Measurements from ENCODE around the gene FMNL2. TPM values are rescaled to one million over a fixed set of nuclear protein-coding genes. Genes with fewer than 3 reads are reported as not detected.

The FMNL2 gene
- total RNA-seq, 3 donors from 2014 or later, result 11.5 to 25.4 (median 12.0) TPM

GRCh38 chr2:152602750-152603149 is 267.8 kb downstream of the FMNL2 start:
- Histone ChIP-seq H3K4me1 (ENCODE audit: low read depth) (no peaks in the 10 kb centered on the region), H3K4me3 (no peak overlapping the region), H3K9me3 (no peaks in the 10 kb centered on the region), H3K36me3 (ENCODE audit: low read depth) (no peaks in the 10 kb centered on the region)
- DNase-seq (no peak), ATAC-seq (no peak)
- TF ChIP-seq, protein P1, sequence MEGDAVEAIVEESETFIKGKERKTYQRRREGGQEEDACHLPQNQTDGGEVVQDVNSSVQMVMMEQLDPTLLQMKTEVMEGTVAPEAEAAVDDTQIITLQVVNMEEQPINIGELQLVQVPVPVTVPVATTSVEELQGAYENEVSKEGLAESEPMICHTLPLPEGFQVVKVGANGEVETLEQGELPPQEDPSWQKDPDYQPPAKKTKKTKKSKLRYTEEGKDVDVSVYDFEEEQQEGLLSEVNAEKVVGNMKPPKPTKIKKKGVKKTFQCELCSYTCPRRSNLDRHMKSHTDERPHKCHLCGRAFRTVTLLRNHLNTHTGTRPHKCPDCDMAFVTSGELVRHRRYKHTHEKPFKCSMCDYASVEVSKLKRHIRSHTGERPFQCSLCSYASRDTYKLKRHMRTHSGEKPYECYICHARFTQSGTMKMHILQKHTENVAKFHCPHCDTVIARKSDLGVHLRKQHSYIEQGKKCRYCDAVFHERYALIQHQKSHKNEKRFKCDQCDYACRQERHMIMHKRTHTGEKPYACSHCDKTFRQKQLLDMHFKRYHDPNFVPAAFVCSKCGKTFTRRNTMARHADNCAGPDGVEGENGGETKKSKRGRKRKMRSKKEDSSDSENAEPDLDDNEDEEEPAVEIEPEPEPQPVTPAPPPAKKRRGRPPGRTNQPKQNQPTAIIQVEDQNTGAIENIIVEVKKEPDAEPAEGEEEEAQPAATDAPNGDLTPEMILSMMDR (IDR thresholded peaks at IDR 0.05), result no peak
- intact Hi-C loops (cut with DNase I, micrococcal nuclease), result no loop called here

DNA sequence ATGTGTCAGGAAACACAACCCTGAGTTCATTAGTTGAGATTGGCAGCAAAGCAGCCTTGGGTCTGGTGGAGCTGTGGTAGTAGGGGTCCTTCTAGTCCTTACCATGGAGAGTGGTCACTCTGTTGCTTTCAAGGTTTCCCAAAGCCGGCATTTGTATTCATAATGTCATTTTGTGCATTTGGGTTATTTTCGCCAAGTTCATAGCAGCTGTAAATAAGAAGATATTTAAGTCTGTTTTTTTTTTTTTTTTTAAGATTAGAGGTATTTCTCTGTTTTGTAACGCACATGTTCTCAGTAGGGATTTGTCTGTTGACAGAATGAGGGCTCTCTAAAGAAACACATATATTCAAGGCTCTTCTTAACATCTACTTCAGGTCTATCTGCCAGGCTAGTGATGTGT is 268.2 kb downstream of the FMNL2 start:
- DNase-seq (no peak), ATAC-seq (no peak)
- Histone ChIP-seq H3K36me3 (ENCODE audit: low read depth) (no peaks in the 10 kb centered on the region), H3K4me3 (no peak overlapping the region), H3K4me1 (ENCODE audit: low read depth) (no peaks in the 10 kb centered on the region), H3K9me3 (no peaks in the 10 kb centered on the region)
- intact Hi-C loops (cut with DNase I, micrococcal nuclease), result no loop called here
- TF ChIP-seq, protein P1 (IDR thresholded peaks at IDR 0.05), result no peak

GRCh38 chr2:152606081-152606480 is 271.1 kb downstream of the FMNL2 start:
- ATAC-seq (no peak), DNase-seq (no peak)
- H3K4me3 ChIP-seq, result no peak overlapping the region
- intact Hi-C loops (cut with DNase I, micrococcal nuclease), result no loop called here
- H3K36me3 ChIP-seq (ENCODE audit: low read depth), result no peaks in the 10 kb centered on the region
- H3K9me3 ChIP-seq, result no peaks in the 10 kb centered on the region
- no peaks in the 10 kb centered on the region for H3K4me1 ChIP-seq (ENCODE audit: low read depth)
- TF ChIP-seq, protein P1 (IDR thresholded peaks at IDR 0.05), result no peak

DNA sequence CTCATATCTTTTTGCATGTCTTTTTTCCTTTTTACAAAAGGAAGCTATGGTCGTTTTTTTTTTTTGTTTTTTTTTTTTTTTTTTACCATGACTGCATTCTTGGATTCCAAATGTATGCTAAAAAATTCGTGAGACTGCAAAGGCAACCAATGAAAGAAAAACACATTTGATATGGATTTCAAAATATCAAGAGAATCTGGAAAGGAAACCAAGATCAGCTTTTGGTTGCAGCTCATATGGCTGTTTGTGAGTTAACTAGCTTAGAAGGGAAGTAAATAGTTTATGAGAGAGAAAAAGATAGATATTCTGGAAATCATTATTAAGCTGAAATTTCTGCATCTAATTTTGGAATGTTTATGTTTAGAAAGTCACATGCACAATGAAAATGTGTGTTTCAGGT is 272.0 kb downstream of the FMNL2 start:
- H3K9me3 ChIP-seq, result no peaks in the 10 kb centered on the region
- H3K4me1 ChIP-seq (ENCODE audit: low read depth), result peaks cover 8% of the 10 kb centered on the region
- TF ChIP-seq, protein P1 (IDR thresholded peaks at IDR 0.05), result no peak
- intact Hi-C loops (cut with DNase I, micrococcal nuclease), result no loop called here
- DNase-seq (no peak), ATAC-seq (no peak)
- no peak overlapping the region for H3K4me3 ChIP-seq
- H3K36me3 ChIP-seq (ENCODE audit: low read depth), result no peaks in the 10 kb centered on the region

DNA sequence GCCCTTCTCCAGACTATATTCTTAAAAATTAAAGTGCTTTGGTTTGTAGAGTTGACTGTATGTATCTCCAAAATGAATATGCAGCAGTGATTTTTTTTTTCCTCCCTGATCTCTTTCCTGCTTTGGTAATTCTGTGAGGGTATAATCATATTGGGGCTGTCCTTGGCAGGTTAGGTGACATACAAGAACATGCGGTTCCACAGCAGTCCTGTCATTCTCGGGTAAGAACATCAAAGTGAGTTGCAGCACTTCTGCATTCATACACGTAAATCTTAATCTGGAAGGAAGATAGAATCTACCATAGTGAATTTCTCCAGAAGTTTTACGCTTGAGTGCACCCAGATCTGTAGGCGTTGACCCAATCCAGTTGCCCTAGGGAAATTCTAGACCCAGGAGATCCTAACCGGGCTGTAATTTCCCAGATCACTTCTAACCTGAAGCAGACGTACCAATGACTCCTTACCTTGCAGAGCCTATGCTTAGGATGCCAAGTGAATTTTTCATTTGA is 272.9 kb downstream of the FMNL2 start:
- intact Hi-C loops (cut with DNase I, micrococcal nuclease), result no loop called here
- TF ChIP-seq, protein P1 (IDR thresholded peaks at IDR 0.05), result no peak
- Histone ChIP-seq H3K36me3 (ENCODE audit: low read depth) (no peaks in the 10 kb centered on the region), H3K4me1 (ENCODE audit: low read depth) (peaks cover 13% of the 10 kb centered on the region), H3K9me3 (no peaks in the 10 kb centered on the region), H3K4me3 (no peak overlapping the region)
- DNase-seq (no peak), ATAC-seq (no peak)

DNA sequence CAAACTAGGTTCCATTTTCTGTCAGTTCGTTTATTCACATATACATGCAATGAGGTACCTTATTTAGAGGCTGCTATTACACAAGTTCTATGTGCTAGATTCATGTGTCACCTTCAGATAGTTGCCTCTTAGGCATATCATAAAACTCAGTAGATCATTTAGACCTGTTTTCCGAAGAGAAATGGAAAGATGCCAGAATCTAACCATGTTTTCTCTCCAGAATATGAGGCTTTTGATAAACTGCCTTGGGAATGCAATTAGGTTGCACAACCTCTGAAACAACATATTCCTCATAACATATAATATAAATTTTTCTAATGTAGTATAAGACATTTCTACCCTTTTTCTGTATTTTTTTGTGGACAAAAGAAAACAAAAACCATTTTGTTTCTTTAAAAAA is 274.2 kb downstream of the FMNL2 start:
- ATAC-seq (no peak), DNase-seq (no peak)
- TF ChIP-seq, protein P1 (IDR thresholded peaks at IDR 0.05), result no peak
- intact Hi-C loops (cut with DNase I, micrococcal nuclease), result no loop called here
- H3K4me3 ChIP-seq, result no peak overlapping the region
- no peaks in the 10 kb centered on the region for H3K36me3 ChIP-seq (ENCODE audit: low read depth)
- peaks cover 13% of the 10 kb centered on the region for H3K4me1 ChIP-seq (ENCODE audit: low read depth)
- H3K9me3 ChIP-seq, result no peaks in the 10 kb centered on the region
